HCT116 (cell line): ENCODE results near the gene RBM14. TPM values are rescaled to one million over a fixed set of nuclear protein-coding genes. Genes with fewer than 3 reads are reported as not detected.

Experiments
- ATAC-seq: fragments of 200-7000 bp; cut with Tn5 transposase; 2 replicates; pipeline ENCODE4 v1.9.1; 2020; ENCODE audit warnings: mild to moderate bottlenecking, moderate library complexity
- BruUV-seq: library from RNA; stranded (reverse); fragments of 400-500 nt; replicated peaks from 2 replicates; lab custom pipeline; 2021; lab: Mats Ljungman, UMichigan
- CTCF ChIA-PET: fragments of 300-600 bp; sonication (Branson Sonifier 250); formaldehyde crosslinking; loops from one replicate; lab custom pipeline; 2021; ENCODE audit warnings: antibody characterized with exemption; lab: Charles Lee
- POLR2A ChIA-PET: fragments of 300-600, 350-600 bp; sonication (Branson Sonifier 250); formaldehyde crosslinking; loops from one replicate; lab custom pipeline; 2021; ENCODE audit warnings: antibody characterized with exemption; lab: Charles Lee
- RAD21 ChIA-PET, 2 experiments: fragments of 300-600 bp; sonication (Branson Sonifier 250); formaldehyde crosslinking; loops; one replicate each; lab custom pipeline; 2023; ENCODE audit warnings: low total read pairs in 2 of 2; ENCODE audit not compliant: uncharacterized antibody in 2 of 2, unreplicated experiment in 2 of 2, low non-redundant PET in 1 of 2; lab: Charles Lee
- DNase-seq: peaks from one replicate; pipeline ENCODE4 v3.0.0-alpha.2; 2010; ENCODE audit warnings: low read depth, low spot score
- H2AFZ ChIP-seq: fragments of 200-600 bp; shearing (Covaris generic), sonication (generic); 2 replicates; pipeline ENCODE4 v1.6.1; 2017; ENCODE audit warnings: low read depth, mixed run types, mixed read lengths, antibody characterized with exemption, low read length; ENCODE audit not compliant: poor library complexity, severe bottlenecking
- H3K27ac ChIP-seq: 2 replicates; pipeline ENCODE4 v1.5.1; 2012; ENCODE audit warnings: low read depth, low read length
- H3K27me3 ChIP-seq: fragments of 200-600 bp; sonication (generic); 2 replicates; pipeline ENCODE4 v1.6.1; 2016; ENCODE audit warnings: mixed run types, low read length, mixed read lengths; ENCODE audit not compliant: insufficient read depth
- H3K36me3 ChIP-seq, 2 experiments: fragments of 200-500 bp in 1 of 2; fragments of 200-600 bp in 1 of 2; sonication (Bioruptor generic) in 1 of 2; sonication (generic) in 1 of 2; 2 replicates each; pipeline versions ENCODE4 v1.5.1 to v1.6.1; 2014 to 2016; ENCODE audit warnings: low read length in 2 of 2, inconsistent platforms in 1 of 2, mixed read lengths in 1 of 2, mixed run types in 1 of 2; ENCODE audit not compliant: insufficient read depth in 2 of 2, control insufficient read depth in 1 of 2
- H3K4me1 ChIP-seq, 2 experiments: fragments of 200-600 bp in 1 of 2; sonication (generic) in 1 of 2; 2 replicates each; pipeline versions ENCODE4 v1.5.1 to v1.6.1; 2012 to 2017; ENCODE audit warnings: low read length in 2 of 2, inconsistent platforms in 1 of 2, mild to moderate bottlenecking in 1 of 2, mixed read lengths in 1 of 2, mixed run types in 1 of 2, moderate library complexity in 1 of 2; ENCODE audit not compliant: insufficient read depth in 2 of 2, control insufficient read depth in 1 of 2
- H3K4me2 ChIP-seq: fragments of 200-600 bp; sonication (generic); 2 replicates; pipeline ENCODE4 v1.6.1; 2017; ENCODE audit warnings: mixed run types, low read length, mixed read lengths
- H3K4me3 ChIP-seq, 2 experiments: fragments of 200-600 bp in 1 of 2; sonication (generic) in 1 of 2; replicated peaks in 1 of 2; 2 replicates each; pipeline ENCODE4 v1.5.1; 2011 to 2016; ENCODE audit warnings: low read length in 2 of 2, control low read depth in 1 of 2, low read depth in 1 of 2, mild to moderate bottlenecking in 1 of 2, mixed read lengths in 1 of 2, mixed run types in 1 of 2
- H3K79me2 ChIP-seq: fragments of 200-600 bp; sonication (generic); 2 replicates; pipeline ENCODE4 v1.6.1; 2017; ENCODE audit warnings: mild to moderate bottlenecking, mixed run types, low read length, moderate library complexity, mixed read lengths; ENCODE audit not compliant: insufficient read depth
- H3K9ac ChIP-seq: fragments of 200-600 bp; sonication (generic); 2 replicates; pipeline ENCODE4 v1.6.1; 2016; ENCODE audit warnings: low read length, mixed read lengths
- H3K9me2 ChIP-seq: fragments of 200-600 bp; sonication (generic), shearing (Covaris generic); 2 replicates; pipeline ENCODE4 v1.6.1; 2017; ENCODE audit warnings: mixed run types, mild to moderate bottlenecking, moderate library complexity; ENCODE audit not compliant: insufficient read depth
- H3K9me3 ChIP-seq, 2 experiments: fragments of 200-500 bp in 1 of 2; fragments of 200-600 bp in 1 of 2; sonication (Bioruptor generic) in 1 of 2; sonication (generic) in 1 of 2; 2 replicates each; pipeline ENCODE4 v1.6.1; 2014 to 2017; ENCODE audit warnings: low read length in 2 of 2, mixed read lengths in 2 of 2, inconsistent platforms in 1 of 2, low read depth in 1 of 2, mild to moderate bottlenecking in 1 of 2, mixed run types in 1 of 2, moderate library complexity in 1 of 2; ENCODE audit not compliant: control insufficient read depth in 1 of 2, insufficient read depth in 1 of 2
- H4K20me1 ChIP-seq: fragments of 200-600 bp; sonication (generic), shearing (Covaris generic); 2 replicates; pipeline ENCODE4 v1.6.1; 2017; ENCODE audit warnings: mixed run types, mild to moderate bottlenecking, moderate library complexity; ENCODE audit not compliant: insufficient read depth
- ATF3 ChIP-seq: IDR thresholded peaks from 2 replicates; pipeline ENCODE4 v1.6.1; 2012
- CBX3 ChIP-seq: IDR thresholded peaks from 2 replicates; pipeline ENCODE4 v1.6.1; 2012; ENCODE audit warnings: low read depth
- CTCF ChIP-seq, 3 experiments: fragments of 200-600 bp in 1 of 3; sonication (generic) in 1 of 3; IDR thresholded peaks in 2 of 3; conservative IDR thresholded peaks in 1 of 3; 2 replicates each; pipeline ENCODE4 v1.5.1; 2012 to 2017; ENCODE audit warnings: low read depth in 2 of 3, low read length in 2 of 3, antibody characterized with exemption in 1 of 3, borderline replicate concordance in 1 of 3, control low read depth in 1 of 3, mild to moderate bottlenecking in 1 of 3, mixed read lengths in 1 of 3, mixed run types in 1 of 3, moderate library complexity in 1 of 3; ENCODE audit not compliant: insufficient read depth in 1 of 3
- EGR1 ChIP-seq: IDR thresholded peaks from 2 replicates; pipeline ENCODE4 v1.6.1; 2012; ENCODE audit warnings: low read depth
- ELF1 ChIP-seq: IDR thresholded peaks from 2 replicates; pipeline ENCODE4 v1.6.1; 2012; ENCODE audit warnings: low read depth, borderline replicate concordance
- EZH2 ChIP-seq: fragments of 200-600 bp; sonication (generic); IDR thresholded peaks from 2 replicates; pipeline ENCODE4 v1.6.1; 2017; ENCODE audit warnings: antibody characterized with exemption, mixed run types
- EZH2phosphoT487 ChIP-seq: fragments of 200-600 bp; IDR thresholded peaks from 2 replicates; pipeline ENCODE4 v1.6.1; 2018; ENCODE audit warnings: antibody characterized with exemption, borderline replicate concordance
- FOSL1 ChIP-seq: IDR thresholded peaks from 2 replicates; pipeline ENCODE4 v1.6.1; 2012; ENCODE audit warnings: low read depth
- JUND ChIP-seq: IDR thresholded peaks from 2 replicates; pipeline ENCODE4 v1.6.1; 2012
- MAX ChIP-seq: IDR thresholded peaks from 2 replicates; pipeline ENCODE4 v1.6.1; 2012
- RAD21 ChIP-seq: IDR thresholded peaks from 2 replicates; pipeline ENCODE4 v1.6.1; 2012; ENCODE audit warnings: low read depth, mild to moderate bottlenecking
- SP1 ChIP-seq: IDR thresholded peaks from 2 replicates; pipeline ENCODE4 v1.6.1; 2012; ENCODE audit warnings: low read depth
- TCF7L2 ChIP-seq: IDR thresholded peaks from 2 replicates; pipeline ENCODE4 v1.7.0; 2011; ENCODE audit warnings: borderline replicate concordance, inconsistent platforms; ENCODE audit not compliant: insufficient read depth, insufficient read length; ENCODE audit errors: extremely low read depth
- YY1 ChIP-seq: IDR thresholded peaks from 2 replicates; pipeline ENCODE4 v1.6.1; 2011; ENCODE audit warnings: low read length, low read depth, moderate library complexity, mild to moderate bottlenecking; ENCODE audit not compliant: insufficient replicate concordance; ENCODE audit errors: extremely low read depth
- ZBTB33 ChIP-seq: IDR thresholded peaks from 2 replicates; pipeline ENCODE4 v1.6.1; 2011; ENCODE audit warnings: mild to moderate bottlenecking, low read length, moderate library complexity; ENCODE audit not compliant: insufficient replicate concordance; ENCODE audit errors: extremely low read depth
- intact Hi-C: fragments of 100-400 bp; cut with micrococcal nuclease; formaldehyde crosslinking; loops from 2 replicates; pipeline ENCODE4 v1.10.0; 2022
- total RNA-seq: library from RNA; stranded (reverse); gene quantifications from one replicate; pipeline ENCODE4 v1.2.1, GENCODE V29; 2021; ENCODE audit not compliant: unreplicated experiment
- TF ChIP-seq, protein P1 (sequence below): IDR thresholded peaks from 2 replicates; pipeline ENCODE4 v1.6.1; 2012; ENCODE audit warnings: low read depth

The RBM14 gene
- total RNA-seq, 1 experiment from 2014 or later, result 95.3 TPM

DNA sequence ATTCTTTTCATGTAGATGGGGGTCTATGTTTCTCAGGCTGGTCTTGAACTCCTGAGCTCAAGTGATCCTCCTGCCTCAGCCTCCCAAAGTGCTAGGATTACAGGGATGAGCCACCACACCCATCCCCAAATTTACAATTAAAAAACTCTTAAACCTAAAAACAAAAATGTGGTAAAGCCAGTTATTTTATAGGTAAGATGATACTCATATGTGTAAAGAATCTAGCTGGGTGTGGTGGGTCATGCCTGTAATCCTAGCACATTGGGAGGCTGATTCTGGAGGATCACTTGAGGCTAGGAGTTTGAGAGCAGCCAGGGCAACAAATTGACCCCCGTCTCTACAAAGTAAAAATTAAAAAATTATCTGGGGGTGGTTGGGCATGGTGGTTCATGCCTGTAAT lies 4.0 kb upstream of the RBM14 start:
- H3K4me3 ChIP-seq, result no peak overlapping the region
- H4K20me1 ChIP-seq, result peaks cover 9% of the 10 kb centered on the region; the same call in 1 of the 2 replicates
- H2AFZ ChIP-seq, result no peak overlapping the region
- H3K9ac ChIP-seq, result no peak overlapping the region
- H3K9me2 ChIP-seq, result no peaks in the 10 kb centered on the region
- ATAC-seq, result no peak
- intact Hi-C loops, result no loop called here
- ChIA-PET RAD21 (no interaction called here), POLR2A (interaction anchor here (0.7 kb wide), 1 partner anchor 18 kb away, joined by 3 read pairs; no protein-coding TSS in a partner anchor), CTCF (no interaction called here)
- H3K4me1 ChIP-seq, result peaks cover 6 to 26% of the 10 kb centered on the region in 2 experiments; a peak in 3 of 4 replicates
- H3K27ac ChIP-seq, result no peak overlapping the region
- peaks cover 19% of the 10 kb centered on the region for H3K79me2 ChIP-seq
- no peaks in the 10 kb centered on the region for H3K9me3 ChIP-seq
- TF ChIP-seq TCF7L2, result no peak
- TF ChIP-seq YY1, result no peak
- TF ChIP-seq ATF3, result no peak
- TF ChIP-seq JUND, result no peak
- TF ChIP-seq ZBTB33, result no peak
- TF ChIP-seq CTCF (IDR thresholded peaks at IDR 0.05 in 2 of 3, conservative IDR thresholded peaks at IDR 0.05 in 1 of 3; ENCODE audit: borderline replicate concordance in 1 of 3, insufficient read depth in 1 of 3, low read depth in 2 of 3, low read length in 2 of 3), result no peak
- no peak for TF ChIP-seq SP1
- no peak for TF ChIP-seq RAD21
- TF ChIP-seq CBX3, result no peak
- no peak for TF ChIP-seq ELF1
- TF ChIP-seq EZH2, result no peak
- TF ChIP-seq, protein P1, sequence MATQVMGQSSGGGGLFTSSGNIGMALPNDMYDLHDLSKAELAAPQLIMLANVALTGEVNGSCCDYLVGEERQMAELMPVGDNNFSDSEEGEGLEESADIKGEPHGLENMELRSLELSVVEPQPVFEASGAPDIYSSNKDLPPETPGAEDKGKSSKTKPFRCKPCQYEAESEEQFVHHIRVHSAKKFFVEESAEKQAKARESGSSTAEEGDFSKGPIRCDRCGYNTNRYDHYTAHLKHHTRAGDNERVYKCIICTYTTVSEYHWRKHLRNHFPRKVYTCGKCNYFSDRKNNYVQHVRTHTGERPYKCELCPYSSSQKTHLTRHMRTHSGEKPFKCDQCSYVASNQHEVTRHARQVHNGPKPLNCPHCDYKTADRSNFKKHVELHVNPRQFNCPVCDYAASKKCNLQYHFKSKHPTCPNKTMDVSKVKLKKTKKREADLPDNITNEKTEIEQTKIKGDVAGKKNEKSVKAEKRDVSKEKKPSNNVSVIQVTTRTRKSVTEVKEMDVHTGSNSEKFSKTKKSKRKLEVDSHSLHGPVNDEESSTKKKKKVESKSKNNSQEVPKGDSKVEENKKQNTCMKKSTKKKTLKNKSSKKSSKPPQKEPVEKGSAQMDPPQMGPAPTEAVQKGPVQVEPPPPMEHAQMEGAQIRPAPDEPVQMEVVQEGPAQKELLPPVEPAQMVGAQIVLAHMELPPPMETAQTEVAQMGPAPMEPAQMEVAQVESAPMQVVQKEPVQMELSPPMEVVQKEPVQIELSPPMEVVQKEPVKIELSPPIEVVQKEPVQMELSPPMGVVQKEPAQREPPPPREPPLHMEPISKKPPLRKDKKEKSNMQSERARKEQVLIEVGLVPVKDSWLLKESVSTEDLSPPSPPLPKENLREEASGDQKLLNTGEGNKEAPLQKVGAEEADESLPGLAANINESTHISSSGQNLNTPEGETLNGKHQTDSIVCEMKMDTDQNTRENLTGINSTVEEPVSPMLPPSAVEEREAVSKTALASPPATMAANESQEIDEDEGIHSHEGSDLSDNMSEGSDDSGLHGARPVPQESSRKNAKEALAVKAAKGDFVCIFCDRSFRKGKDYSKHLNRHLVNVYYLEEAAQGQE, result no peak
- TF ChIP-seq MAX, result no peak
- TF ChIP-seq FOSL1, result no peak
- no peak for TF ChIP-seq EZH2phosphoT487
- no peak for TF ChIP-seq EGR1
- no TSS peak for BruUV-seq
- no peak for DNase-seq
- H3K36me3 ChIP-seq, result peaks cover 0 to 5% of the 10 kb centered on the region in 2 experiments; a peak in 1 of 4 replicates
- peak overlapping the region; percentile 13; the same call in 1 of the 2 replicates for H3K4me2 ChIP-seq
- no peaks in the 10 kb centered on the region for H3K27me3 ChIP-seq
